HT-29 (cell line): ENCODE data around the gene AKR7A2. TPM values are rescaled to one million over a fixed set of nuclear protein-coding genes. Genes with fewer than 3 reads are reported as not detected.
"Not testable (repeated sequence)": the region's sequence is repeated elsewhere in the genome, so short reads cannot be mapped to it uniquely, and the experiment has no call there.

Experiments used
- DNase-seq: peaks from one replicate; pipeline ENCODE4 v3.0.0-alpha.2; 2015; ENCODE audit warnings: low spot score
- total RNA-seq: library from RNA; depleted of rRNA; stranded (reverse); fragments of >200 nt; shearing (Covaris generic); gene quantifications from 2 replicates; pipeline ENCODE4 v1.2.3, GENCODE V29; 2014

Gene AKR7A2
- total RNA-seq, 1 experiment from 2014 or later = 202 TPM

GRCh38 chr1:19307794-19308508 is 4.0 kb downstream of the AKR7A2 start:
- no peak for DNase-seq

GRCh38 chr1:19306941-19307340 is 5.0 kb downstream of the AKR7A2 start:
- DNase-seq = no peak

GRCh38 chr1:19305880-19306279 is 6.1 kb downstream of the AKR7A2 start:
- DNase-seq = no peak

- DNase-seq = not testable (repeated sequence)
Observed at GRCh38 chr1:19304081-19304480, 7.9 kb downstream of the AKR7A2 start.

- DNase-seq = no peak
Observed at GRCh38 chr1:19300211-19300610, 11.7 kb downstream of the AKR7A2 start.

- no peak for DNase-seq
Observed at GRCh38 chr1:19294638-19295037, 17.3 kb downstream of the AKR7A2 start.

- DNase-seq = no peak
Observed at GRCh38 chr1:19289244-19289643, 22.7 kb downstream of the AKR7A2 start.

GRCh38 chr1:19288324-19289241 is 23.4 kb downstream of the AKR7A2 start, which contains the start of gene AKR7A3:
AKR7A3 (minus strand) TSS chr1:19288770; CDS start chr1:19288709, 61 bp downstream.
- peak; percentile 87 for DNase-seq

- DNase-seq = peak; percentile 43
Observed at GRCh38 chr1:19287436-19288185, 24.3 kb downstream of the AKR7A2 start.

GRCh38 chr1:19285807-19286206 is 26.1 kb downstream of the AKR7A2 start:
- DNase-seq = peak; percentile 37

GRCh38 chr1:19285366-19285765 is 26.6 kb downstream of the AKR7A2 start:
- DNase-seq = not testable (repeated sequence)

- no peak for DNase-seq
Observed at GRCh38 chr1:19284881-19285280, 27.1 kb downstream of the AKR7A2 start.

- DNase-seq = no peak
Observed at GRCh38 chr1:19283891-19284290, 28.1 kb downstream of the AKR7A2 start.

GRCh38 chr1:19274636-19275035 is 37.3 kb downstream of the AKR7A2 start:
- DNase-seq = no peak

GRCh38 chr1:19273844-19274531 is 38.0 kb downstream of the AKR7A2 start:
- DNase-seq = peak; percentile 40

GRCh38 chr1:19273106-19273843 is 38.7 kb downstream of the AKR7A2 start:
- DNase-seq = no peak

- peak; percentile 51 for DNase-seq
Observed at GRCh38 chr1:19272064-19272463, 39.9 kb downstream of the AKR7A2 start.

GRCh38 chr1:19270343-19270730 is 41.6 kb downstream of the AKR7A2 start:
- DNase-seq = peak; percentile 64

- peak; percentile 43 for DNase-seq
Observed at GRCh38 chr1:19269427-19270342, 42.3 kb downstream of the AKR7A2 start.
